ENCODE measurements around the gene CACNA1B.

Gene CACNA1B

DNA sequence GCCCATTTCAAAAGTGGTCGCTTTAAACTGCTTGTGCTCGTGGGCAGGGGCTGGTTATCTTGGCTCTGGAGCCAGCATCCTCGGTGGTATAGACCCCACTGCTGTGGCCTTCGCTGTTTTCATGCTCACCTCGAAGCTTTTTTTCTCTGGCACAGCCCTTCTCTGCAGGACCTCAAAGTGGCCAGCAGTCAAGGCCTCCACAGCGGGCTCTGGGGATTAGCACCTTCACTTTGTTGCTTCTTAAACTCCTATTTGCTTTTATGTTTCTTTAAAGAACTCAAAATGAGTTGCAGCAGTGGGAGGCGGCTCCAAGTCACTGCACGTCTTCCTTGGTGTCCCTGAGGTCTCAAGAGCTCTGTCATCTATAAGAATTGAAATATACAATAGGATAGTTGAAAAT, 165.1 kb downstream of the CACNA1B start:
- no peak for DNase-seq

DNA sequence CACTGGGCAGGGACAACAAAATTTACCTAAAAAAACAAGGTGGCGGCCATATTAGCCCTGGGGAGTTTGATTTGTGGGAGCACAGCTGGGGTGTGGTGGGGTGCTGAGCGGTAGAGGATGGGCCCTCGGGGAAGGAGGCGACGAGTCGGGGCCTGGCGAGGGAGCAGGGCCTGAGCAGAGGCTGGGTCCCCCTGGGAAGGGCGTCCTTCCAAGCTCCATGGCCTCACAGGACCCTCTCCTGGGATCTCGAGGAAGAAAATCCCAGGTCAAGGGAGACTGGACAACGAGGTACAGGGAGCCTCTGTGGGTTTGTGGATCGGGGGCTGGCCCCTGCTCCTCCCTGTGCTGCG, 165.5 kb downstream of the CACNA1B start:
- no peak for DNase-seq

GRCh38 chr9:138043411-138044345, 166.1 kb downstream of the CACNA1B start:
- no peak for DNase-seq

- DNase-seq, result no peak
These were observed 167.2 kb downstream of the CACNA1B start for GRCh38 chr9:138044485-138045383.

DNA sequence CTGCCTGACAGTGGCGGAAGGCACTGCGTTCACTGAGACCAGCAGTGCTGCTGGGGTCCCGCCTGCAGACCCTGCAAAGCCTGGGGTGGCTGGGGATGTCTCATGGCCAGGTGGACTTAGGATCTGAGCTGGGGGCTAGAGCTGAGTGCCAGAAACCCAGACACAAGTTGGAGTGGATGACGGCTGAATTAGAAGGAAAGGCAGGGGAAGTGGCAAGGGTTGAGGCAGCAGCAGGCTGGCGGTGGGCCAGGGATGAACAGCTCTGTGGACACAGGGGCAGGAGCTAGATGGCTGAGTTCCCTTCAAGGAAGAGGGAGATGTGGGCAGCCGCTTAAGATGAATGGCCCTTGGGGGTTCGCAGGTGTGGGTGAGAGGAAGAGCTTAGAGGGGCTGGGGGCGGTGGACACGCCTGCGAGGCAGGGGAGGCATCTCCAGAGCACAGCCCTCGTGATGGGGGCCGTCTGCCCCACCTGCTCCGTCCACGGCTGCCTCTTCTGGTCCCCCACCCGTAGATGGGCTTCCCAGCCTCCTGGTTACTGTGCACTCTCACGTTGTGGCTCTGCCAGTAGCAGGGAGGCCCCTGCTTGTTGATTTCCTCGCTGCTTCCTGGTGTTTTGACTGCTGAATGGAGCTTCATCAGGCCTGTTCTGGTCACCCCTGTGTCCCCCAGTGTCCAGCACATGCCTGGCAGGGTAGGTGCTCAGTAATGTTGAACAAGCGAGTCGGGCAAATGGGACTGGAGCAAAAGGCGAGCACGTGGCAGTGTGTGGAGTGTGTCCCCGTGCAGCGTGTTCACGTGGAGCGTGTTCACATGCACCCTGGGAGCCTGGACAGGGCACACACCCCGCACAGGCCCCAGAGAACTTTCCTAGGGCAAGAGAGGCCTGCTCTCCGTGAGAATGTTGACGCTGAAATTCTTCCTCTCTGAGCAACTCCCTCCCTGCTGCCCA, 168.2 kb downstream of the CACNA1B start:
- DNase-seq, result no peak

GRCh38 chr9:138046641-138047301, 169.2 kb downstream of the CACNA1B start:
- DNase-seq, result no peak

GRCh38 chr9:138047469-138048040, 170.0 kb downstream of the CACNA1B start:
- no peak for DNase-seq

DNA sequence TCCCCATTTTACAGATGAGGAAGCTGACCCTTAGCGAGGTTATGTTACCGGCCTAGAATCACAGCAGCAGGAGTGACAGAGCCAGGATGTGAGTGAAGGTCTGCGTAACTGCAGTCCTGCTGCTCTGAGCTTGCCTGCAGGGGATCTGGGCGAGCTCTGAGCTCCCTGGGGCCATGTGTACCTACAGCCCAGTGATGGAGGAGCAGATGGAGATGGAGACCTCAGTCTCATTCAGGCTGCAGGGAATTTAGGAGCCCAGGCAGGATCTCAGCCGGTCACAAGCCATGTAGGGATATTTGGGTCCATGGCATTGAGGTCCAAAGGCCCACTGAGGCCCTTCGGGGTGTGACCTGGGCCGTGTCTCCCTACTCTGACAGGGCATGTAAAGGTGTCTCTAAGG, 170.6 kb downstream of the CACNA1B start:
- DNase-seq, result no peak

- no peak for DNase-seq
These were observed 171.7 kb downstream of the CACNA1B start for GRCh38 chr9:138049085-138049778.

GRCh38 chr9:138049779-138050471, 172.3 kb downstream of the CACNA1B start:
- DNase-seq, result no peak

DNA sequence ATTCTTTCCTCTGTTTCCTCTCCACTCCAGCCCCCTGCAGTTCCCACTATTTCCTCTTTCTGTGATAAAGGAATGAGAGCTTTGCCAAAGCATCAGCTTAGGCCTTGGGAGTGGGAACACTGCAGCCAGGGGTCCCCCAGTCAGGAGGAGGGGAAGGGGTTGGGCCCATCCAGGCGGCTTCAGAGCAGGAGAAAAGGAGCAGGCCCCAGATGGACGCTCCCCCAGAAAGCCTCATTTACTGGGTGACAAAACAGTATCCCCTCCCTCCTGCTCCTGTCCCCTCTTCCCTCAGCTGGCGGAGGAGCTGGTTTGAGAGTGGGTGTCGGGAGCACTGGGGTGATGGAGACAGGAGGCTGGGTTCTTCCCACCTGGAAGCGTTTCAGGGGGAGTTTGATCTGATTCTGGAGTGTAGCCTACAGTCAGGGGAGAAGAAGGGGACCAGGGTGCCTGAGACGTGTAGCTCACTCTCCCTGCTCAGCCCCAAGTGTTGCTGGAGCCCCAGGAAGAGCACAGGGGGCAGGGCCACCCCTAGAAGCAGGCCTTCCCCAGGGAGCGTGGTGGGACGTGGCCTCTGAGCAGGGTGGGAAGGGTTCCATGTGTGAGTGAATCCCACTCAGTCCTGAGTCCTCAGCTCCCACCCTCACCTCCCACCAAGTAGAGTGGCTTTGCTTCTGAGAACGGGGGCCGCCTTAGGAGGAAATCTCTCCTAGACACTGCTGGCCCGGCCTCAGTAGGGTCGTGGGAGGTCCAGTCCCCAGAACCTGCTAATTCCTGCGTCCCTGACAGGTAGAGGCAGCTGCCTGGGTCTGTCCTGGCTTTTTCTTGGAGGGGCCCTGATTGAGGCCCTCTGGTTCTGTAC, 173.1 kb downstream of the CACNA1B start:
- no peak for DNase-seq

DNA sequence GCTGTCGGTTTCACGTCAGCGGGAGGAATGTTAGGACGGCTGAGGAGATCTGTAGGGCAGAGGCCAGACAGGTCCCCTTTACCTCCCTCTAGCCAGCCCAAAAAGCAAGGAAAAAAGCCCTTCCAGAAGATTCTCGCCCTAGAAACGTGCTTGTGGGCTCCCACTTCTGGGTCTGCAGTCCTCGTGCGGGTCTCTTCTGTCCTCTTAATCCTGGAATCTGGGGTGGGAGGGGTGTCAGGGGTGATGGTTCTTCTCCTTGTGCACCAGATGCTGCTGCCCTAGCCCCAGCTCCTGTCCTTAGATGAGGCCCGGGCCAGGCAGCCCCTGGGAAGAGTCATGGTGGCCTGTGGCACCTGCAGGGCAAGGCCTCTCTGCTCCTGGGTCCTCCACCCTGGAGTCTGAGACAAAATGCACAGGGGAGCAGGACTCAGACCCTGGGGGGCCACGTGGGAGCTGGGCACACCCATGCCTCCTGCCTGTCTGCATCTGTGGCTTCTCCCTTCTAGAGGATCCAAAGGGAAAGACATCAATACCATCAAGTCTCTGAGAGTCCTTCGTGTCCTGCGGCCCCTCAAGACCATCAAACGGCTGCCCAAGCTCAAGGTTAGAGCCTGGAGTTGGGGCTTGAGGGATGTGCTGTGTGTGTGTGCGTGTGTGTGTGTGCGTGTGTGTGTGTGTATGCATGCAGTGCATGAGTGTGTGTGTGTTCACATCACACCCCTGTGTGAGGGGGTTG, 174.2 kb downstream of the CACNA1B start:
- no peak for DNase-seq

DNA sequence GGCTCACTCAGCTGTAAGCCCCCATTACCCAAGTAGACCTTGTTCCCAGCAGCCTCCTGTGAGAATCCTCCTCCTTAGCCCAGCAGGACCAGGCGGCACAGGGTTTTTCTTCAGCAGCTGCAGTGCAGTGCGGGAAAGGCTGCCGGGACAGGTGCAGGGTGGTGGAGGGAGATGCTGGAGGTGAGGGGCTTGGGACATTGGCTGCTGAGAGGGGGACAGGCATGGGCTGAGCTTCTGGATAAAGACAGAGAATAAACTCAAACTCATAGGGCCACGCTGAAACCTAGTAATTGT, 174.7 kb downstream of the CACNA1B start:
- DNase-seq, result no peak

GRCh38 chr9:138052635-138053320, 175.2 kb downstream of the CACNA1B start:
- no peak for DNase-seq

- DNase-seq, result no peak
These were observed 175.8 kb downstream of the CACNA1B start for GRCh38 chr9:138053321-138053868.

GRCh38 chr9:138053996-138054752, 176.6 kb downstream of the CACNA1B start:
- no peak for DNase-seq

- DNase-seq, result no peak
These were observed 180.1 kb downstream of the CACNA1B start for GRCh38 chr9:138057726-138058125.
